Measurements from ENCODE around the gene FBXW11.

DNA sequence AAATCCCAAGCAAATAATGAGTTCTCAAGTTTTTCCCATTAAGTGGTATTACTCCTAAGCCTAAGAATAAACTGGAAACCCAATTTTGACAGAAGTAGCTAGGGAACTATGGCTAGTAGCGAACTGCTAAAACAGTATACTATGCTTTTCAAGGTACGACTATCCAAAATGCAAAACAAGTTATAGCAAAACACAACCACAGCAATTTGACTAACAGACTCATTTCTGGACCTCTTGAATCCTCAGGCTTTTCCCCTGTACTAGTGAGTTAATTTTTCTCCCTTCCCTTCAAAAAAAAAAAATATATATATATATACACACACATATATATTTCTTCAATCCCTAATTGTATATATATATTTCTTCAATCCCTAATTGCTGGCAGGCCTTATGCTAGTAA is 7.3 kb downstream of the FBXW11 start:
- TF ChIP-seq SP1 (IDR thresholded peaks at IDR 0.05) (no peak), HDGF (IDR thresholded peaks at IDR 0.05; ENCODE audit: borderline replicate concordance) (no peak), ARNT (IDR thresholded peaks at IDR 0.05) (no peak), BHLHE40 (IDR thresholded peaks at IDR 0.05; ENCODE audit: borderline replicate concordance) (no peak)
